Thyroid gland (tissue), 4 donors: Measurements from ENCODE around the gene IQSEC3. TPM values are rescaled to one million over a fixed set of nuclear protein-coding genes. Genes with fewer than 3 reads are reported as not detected.

Experiments used
- DNase-seq, 2 donors: peaks; one replicate each; pipeline ENCODE4 v3.0.0-alpha.2; 2019
- H3K27ac ChIP-seq, 3 donors: fragments of 200-600 bp; sonication (generic); 1 replicate in 2 of 3; 2 replicates in 1 of 3; pipeline ENCODE4 v1.5.1; 2016 to 2019; ENCODE audit warnings: mild to moderate bottlenecking in 1 of 3, moderate library complexity in 1 of 3
- H3K27me3 ChIP-seq: fragments of 200-600 bp; sonication (generic); one replicate; pipeline ENCODE4 v1.5.1; 2019
- H3K36me3 ChIP-seq, 2 donors: fragments of 200-600 bp; sonication (generic); one replicate each; pipeline ENCODE4 v1.5.1; 2016 to 2019
- H3K4me1 ChIP-seq, 2 donors: fragments of 200-600 bp; sonication (generic); one replicate each; pipeline ENCODE4 v1.5.1; 2017 to 2019
- H3K4me3 ChIP-seq, 3 donors: fragments of 200-600 bp; sonication (generic); replicated peaks in 1 of 3; 1 replicate in 2 of 3; 2 replicates in 1 of 3; pipeline ENCODE4 v1.5.1; 2016; ENCODE audit warnings: mild to moderate bottlenecking in 1 of 3
- H3K9me3 ChIP-seq: fragments of 200-600 bp; sonication (generic); one replicate; pipeline ENCODE4 v1.5.1; 2017
- POLR2A ChIP-seq, 2 donors: fragments of 450-650 bp; IDR thresholded peaks; one replicate each; pipeline ENCODE4 v1.6.1; 2017; ENCODE audit warnings: antibody characterized with exemption in 2 of 2, mild to moderate bottlenecking in 2 of 2, moderate library complexity in 1 of 2
- WGBS, 2 donors: methylation state at CpG; one replicate each; pipeline ENCODE4 v1.1.5; 2017; 5-methylcytosine and 5-hydroxymethylcytosine counted together
- intact Hi-C: fragments of 100-400 bp; cut with DNase I; formaldehyde crosslinking; loops from one replicate; pipeline ENCODE4 v1.15.1; 2023
- total RNA-seq, 4 donors: library from RNA; depleted of rRNA; stranded (reverse); fragments of >200 nt; gene quantifications; one replicate each; pipeline ENCODE4 v1.2.3, GENCODE V29; 2016
- TF ChIP-seq, protein P1 (sequence below), 6 experiments: fragments of 200-600 bp in 3 of 6; fragments of 450-650 bp in 3 of 6; sonication (generic) in 3 of 6; IDR thresholded peaks; one replicate each; pipeline ENCODE4 v1.5.1; 2016 to 2019; ENCODE audit warnings: antibody characterized with exemption in 6 of 6, mild to moderate bottlenecking in 2 of 6, inconsistent platforms in 1 of 6, moderate library complexity in 1 of 6

Gene IQSEC3
- total RNA-seq, 4 donors from 2014 or later: 0.27 to 1.3 (median 1.0) TPM

- no peak for TF ChIP-seq POLR2A (IDR thresholded peaks at IDR 0.05)
- TF ChIP-seq, protein P1, sequence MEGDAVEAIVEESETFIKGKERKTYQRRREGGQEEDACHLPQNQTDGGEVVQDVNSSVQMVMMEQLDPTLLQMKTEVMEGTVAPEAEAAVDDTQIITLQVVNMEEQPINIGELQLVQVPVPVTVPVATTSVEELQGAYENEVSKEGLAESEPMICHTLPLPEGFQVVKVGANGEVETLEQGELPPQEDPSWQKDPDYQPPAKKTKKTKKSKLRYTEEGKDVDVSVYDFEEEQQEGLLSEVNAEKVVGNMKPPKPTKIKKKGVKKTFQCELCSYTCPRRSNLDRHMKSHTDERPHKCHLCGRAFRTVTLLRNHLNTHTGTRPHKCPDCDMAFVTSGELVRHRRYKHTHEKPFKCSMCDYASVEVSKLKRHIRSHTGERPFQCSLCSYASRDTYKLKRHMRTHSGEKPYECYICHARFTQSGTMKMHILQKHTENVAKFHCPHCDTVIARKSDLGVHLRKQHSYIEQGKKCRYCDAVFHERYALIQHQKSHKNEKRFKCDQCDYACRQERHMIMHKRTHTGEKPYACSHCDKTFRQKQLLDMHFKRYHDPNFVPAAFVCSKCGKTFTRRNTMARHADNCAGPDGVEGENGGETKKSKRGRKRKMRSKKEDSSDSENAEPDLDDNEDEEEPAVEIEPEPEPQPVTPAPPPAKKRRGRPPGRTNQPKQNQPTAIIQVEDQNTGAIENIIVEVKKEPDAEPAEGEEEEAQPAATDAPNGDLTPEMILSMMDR (IDR thresholded peaks at IDR 0.05): no peak
- Histone ChIP-seq H3K36me3 (no peaks in the 10 kb centered on the region), H3K9me3 (no peaks in the 10 kb centered on the region), H3K27ac (no peak overlapping the region), H3K27me3 (no peaks in the 10 kb centered on the region), H3K4me3 (no peak overlapping the region), H3K4me1 (peaks cover 8 to 38% of the 10 kb centered on the region in 2 donors)
- DNase-seq: no peak
- 81 to 89% methylated on average over 14 to 15 of the region's 15 CpGs for WGBS, 2 donors
- intact Hi-C loops: no loop called here
Observed at GRCh38 chr12:172732-173161, 106.2 kb downstream of the IQSEC3 start.

DNA sequence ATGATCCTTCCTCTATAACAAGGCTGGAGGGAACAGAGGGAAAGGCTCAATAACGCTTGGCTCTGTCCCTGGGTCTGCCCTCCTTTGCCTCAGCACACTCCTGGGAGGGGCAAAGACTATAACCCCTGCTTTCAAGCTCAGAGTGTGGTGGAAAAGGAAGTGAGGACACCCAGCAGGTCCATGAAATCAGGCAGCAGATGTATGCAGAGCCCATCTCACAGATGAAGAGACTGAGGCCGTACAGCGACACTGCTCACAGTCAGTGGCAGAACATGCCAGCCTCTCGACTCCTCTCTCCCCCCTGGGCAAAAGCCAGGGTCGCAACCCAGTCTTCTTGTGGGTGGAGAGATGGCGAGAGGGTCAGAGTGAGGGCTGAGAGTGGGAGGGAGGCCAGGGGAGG, 107.6 kb downstream of the IQSEC3 start:
- H3K27ac ChIP-seq: no peak overlapping the region
- H3K9me3 ChIP-seq: no peaks in the 10 kb centered on the region
- no peaks in the 10 kb centered on the region for H3K27me3 ChIP-seq
- TF ChIP-seq, protein P1 (IDR thresholded peaks at IDR 0.05): no peak
- TF ChIP-seq POLR2A (IDR thresholded peaks at IDR 0.05): no peak
- peaks cover 8 to 46% of the 10 kb centered on the region in 2 donors for H3K4me1 ChIP-seq
- DNase-seq: no peak
- intact Hi-C loops: no loop called here
- 79 to 83% methylated on average over 4 to 6 of the region's 6 CpGs for WGBS, 2 donors
- H3K36me3 ChIP-seq: no peaks in the 10 kb centered on the region
- H3K4me3 ChIP-seq: no peak overlapping the region

DNA sequence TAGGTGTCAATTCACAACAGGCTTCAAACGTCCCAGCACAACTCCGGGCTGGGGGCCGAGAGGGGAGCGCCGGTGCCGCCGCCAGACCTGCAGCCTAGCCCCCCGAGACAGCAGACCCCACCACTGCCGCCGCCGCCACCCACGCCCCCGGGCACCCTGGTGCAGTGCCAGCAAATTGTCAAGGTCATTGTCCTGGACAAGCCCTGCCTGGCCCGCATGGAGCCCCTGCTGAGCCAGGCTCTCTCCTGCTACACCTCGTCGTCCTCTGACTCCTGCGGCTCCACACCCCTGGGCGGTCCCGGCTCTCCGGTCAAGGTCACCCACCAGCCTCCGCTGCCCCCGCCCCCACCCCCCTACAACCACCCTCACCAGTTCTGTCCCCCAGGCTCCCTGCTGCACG, 108.0 kb downstream of the IQSEC3 start:
- intact Hi-C loops: no loop called here

GRCh38 chr12:175250-175649, 108.7 kb downstream of the IQSEC3 start:
- intact Hi-C loops: no loop called here
- no peaks in the 10 kb centered on the region for H3K9me3 ChIP-seq
- TF ChIP-seq, protein P1 (IDR thresholded peaks at IDR 0.05): no peak
- no peak for TF ChIP-seq POLR2A (IDR thresholded peaks at IDR 0.05)
- peak overlapping the region in 1 of 3 donors; percentile 79 for H3K27ac ChIP-seq
- H3K4me3 ChIP-seq: no peak overlapping the region
- H3K4me1 ChIP-seq: peaks cover 8 to 57% of the 10 kb centered on the region in 2 donors
- H3K27me3 ChIP-seq: no peaks in the 10 kb centered on the region
- peak; percentile 89 for DNase-seq
- WGBS, 2 donors: 10 to 17% methylated on average over 4 to 10 of the region's 10 CpGs
- no peaks in the 10 kb centered on the region for H3K36me3 ChIP-seq

More for the DNA sequence above, 108.0 kb downstream of the IQSEC3 start:
- TF ChIP-seq, protein P1 (IDR thresholded peaks at IDR 0.05): no peak
- TF ChIP-seq POLR2A (IDR thresholded peaks at IDR 0.05): no peak
- DNase-seq: no peak
- Histone ChIP-seq H3K27me3 (no peaks in the 10 kb centered on the region), H3K9me3 (no peaks in the 10 kb centered on the region), H3K4me3 (no peak overlapping the region), H3K4me1 (peaks cover 8 to 50% of the 10 kb centered on the region in 2 donors), H3K27ac (no peak overlapping the region), H3K36me3 (no peaks in the 10 kb centered on the region)
- 50 to 75% methylated on average over 2 to 15 of the region's 23 CpGs for WGBS, 2 donors

DNA sequence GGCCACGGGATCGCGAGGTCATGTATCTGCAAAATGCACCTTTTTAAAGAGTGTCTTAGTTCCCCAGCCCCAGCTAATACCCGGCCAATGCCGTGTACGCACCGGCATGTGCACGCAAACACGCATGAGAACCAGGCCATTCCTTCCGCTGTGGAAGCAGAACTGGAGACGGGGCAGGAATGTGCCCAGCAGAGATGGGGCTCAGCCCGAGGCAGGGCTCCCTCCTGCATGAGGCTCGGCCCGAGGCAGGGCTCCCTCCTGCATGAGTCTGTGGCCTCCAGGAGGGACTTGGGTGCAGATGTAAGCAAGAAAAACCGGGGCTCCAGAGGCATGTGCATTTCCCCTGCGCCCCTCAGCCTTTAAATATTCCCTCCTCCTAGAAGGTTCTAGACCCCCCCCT, 109.2 kb downstream of the IQSEC3 start:
- peaks cover 8 to 60% of the 10 kb centered on the region in 2 donors for H3K4me1 ChIP-seq
- DNase-seq: no peak
- TF ChIP-seq, protein P1 (IDR thresholded peaks at IDR 0.05): no peak
- TF ChIP-seq POLR2A (IDR thresholded peaks at IDR 0.05): no peak
- peak overlapping the region in 2 of 3 donors; percentile 64 to 79 for H3K27ac ChIP-seq
- H3K27me3 ChIP-seq: no peaks in the 10 kb centered on the region
- intact Hi-C loops: no loop called here
- H3K36me3 ChIP-seq: no peaks in the 10 kb centered on the region
- H3K4me3 ChIP-seq: no peak overlapping the region
- no peaks in the 10 kb centered on the region for H3K9me3 ChIP-seq
- WGBS, 2 donors: 82 to 89% methylated on average over 15 to 16 of the region's 16 CpGs
